Measurements from ENCODE around the gene SLC43A2. TPM values are rescaled to one million over a fixed set of nuclear protein-coding genes. Genes with fewer than 3 reads are reported as not detected.
"Not testable (repeated sequence)": the region's sequence is repeated elsewhere in the genome, so short reads cannot be mapped to it uniquely, and the experiment has no call there.

Gene SLC43A2
- total and polyA plus RNA-seq, 2 donors from 2014 or later, result 48.9 to 60.4 TPM

DNA sequence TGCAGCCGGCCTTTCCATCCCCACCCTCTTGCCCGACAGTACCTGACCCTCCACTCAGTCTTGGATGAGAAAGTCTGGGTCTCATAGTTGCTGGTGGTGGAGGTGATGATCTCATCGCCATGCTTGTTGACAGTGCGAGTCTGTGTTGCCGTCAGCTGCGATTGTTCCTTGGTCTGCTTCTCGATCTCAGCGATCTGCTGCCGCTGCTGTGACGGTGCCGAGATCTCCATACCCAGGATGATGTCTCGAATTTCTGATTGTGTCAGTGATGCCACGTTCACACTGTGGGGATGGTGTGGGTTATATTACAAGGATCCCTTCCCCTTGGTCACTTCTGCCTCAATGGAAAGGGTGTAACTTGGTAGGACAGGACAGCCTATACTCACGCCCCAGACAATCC lies 25.1 kb upstream of the SLC43A2 start:
- H3K9me3 ChIP-seq (ENCODE audit: control insufficient read depth in 2 of 3, insufficient read depth in 1 of 3, low read length in 3 of 3), result no peaks in the 10 kb centered on the region
- no peaks in the 10 kb centered on the region for H3K27me3 ChIP-seq (ENCODE audit: control insufficient read depth, insufficient read depth, low read length)
- H3K4me3 ChIP-seq (ENCODE audit: low read length in 3 of 3), result no peak overlapping the region
- intact Hi-C loops (cut with DNase I), result no loop called here
- H3K27ac ChIP-seq (ENCODE audit: low read depth in 2 of 2, low read length in 2 of 2), result no peak overlapping the region
- no peak overlapping the region for H3K9ac ChIP-seq (ENCODE audit: low read length in 3 of 3)
- TF ChIP-seq, protein P1, sequence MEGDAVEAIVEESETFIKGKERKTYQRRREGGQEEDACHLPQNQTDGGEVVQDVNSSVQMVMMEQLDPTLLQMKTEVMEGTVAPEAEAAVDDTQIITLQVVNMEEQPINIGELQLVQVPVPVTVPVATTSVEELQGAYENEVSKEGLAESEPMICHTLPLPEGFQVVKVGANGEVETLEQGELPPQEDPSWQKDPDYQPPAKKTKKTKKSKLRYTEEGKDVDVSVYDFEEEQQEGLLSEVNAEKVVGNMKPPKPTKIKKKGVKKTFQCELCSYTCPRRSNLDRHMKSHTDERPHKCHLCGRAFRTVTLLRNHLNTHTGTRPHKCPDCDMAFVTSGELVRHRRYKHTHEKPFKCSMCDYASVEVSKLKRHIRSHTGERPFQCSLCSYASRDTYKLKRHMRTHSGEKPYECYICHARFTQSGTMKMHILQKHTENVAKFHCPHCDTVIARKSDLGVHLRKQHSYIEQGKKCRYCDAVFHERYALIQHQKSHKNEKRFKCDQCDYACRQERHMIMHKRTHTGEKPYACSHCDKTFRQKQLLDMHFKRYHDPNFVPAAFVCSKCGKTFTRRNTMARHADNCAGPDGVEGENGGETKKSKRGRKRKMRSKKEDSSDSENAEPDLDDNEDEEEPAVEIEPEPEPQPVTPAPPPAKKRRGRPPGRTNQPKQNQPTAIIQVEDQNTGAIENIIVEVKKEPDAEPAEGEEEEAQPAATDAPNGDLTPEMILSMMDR (IDR thresholded peaks at IDR 0.05; ENCODE audit: borderline replicate concordance, extremely low read depth, insufficient read depth), result no peak
- peaks cover 41 to 72% (median 65%) of the 10 kb centered on the region in 3 donors for H3K36me3 ChIP-seq (ENCODE audit: control insufficient read depth in 2 of 3, insufficient read depth in 3 of 3, low read length in 3 of 3)
- no peak for FAIRE-seq
- H3K4me1 ChIP-seq (ENCODE audit: control insufficient read depth in 2 of 3, insufficient read depth in 2 of 3, low read depth in 1 of 3, low read length in 3 of 3), result peaks cover 0 to 15% (median 15%) of the 10 kb centered on the region in 3 donors
- peak in 1 of 5 donors; percentile 28 for DNase-seq

DNA sequence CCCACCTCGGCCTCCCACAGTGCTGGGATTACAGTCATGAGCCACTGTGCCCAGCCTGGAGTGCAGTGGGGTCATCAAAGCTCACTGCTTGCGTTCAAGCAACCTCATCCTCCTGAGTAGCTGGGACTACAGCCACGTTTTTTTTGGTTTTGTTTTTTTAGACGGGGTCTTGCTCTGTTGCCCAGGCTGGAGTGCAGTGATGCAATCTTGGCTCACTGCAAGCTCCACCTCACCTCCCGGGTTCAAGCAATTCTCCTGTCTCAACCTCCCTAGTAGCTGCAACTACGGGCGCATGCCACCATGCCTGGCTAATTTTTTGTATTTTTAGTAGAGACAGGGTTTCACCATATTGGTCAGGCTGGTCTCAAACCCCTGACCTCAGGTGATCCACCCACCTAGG lies 24.2 kb upstream of the SLC43A2 start:
- H3K27me3 ChIP-seq (ENCODE audit: control insufficient read depth, insufficient read depth, low read length); FAIRE-seq; H3K4me3 ChIP-seq (ENCODE audit: low read length in 3 of 3); H3K27ac ChIP-seq (ENCODE audit: low read depth in 2 of 2, low read length in 2 of 2); H3K9me3 ChIP-seq (ENCODE audit: control insufficient read depth in 2 of 3, insufficient read depth in 1 of 3, low read length in 3 of 3); H3K9ac ChIP-seq (ENCODE audit: low read length in 3 of 3); intact Hi-C loops (cut with DNase I): not testable (repeated sequence)
- Histone ChIP-seq H3K4me1 (ENCODE audit: control insufficient read depth in 2 of 3, insufficient read depth in 2 of 3, low read depth in 1 of 3, low read length in 3 of 3) (peaks cover 0 to 23% (median 23%) of the 10 kb centered on the region in 3 donors), H3K36me3 (ENCODE audit: control insufficient read depth in 2 of 3, insufficient read depth in 3 of 3, low read length in 3 of 3) (peaks cover 33 to 62% (median 56%) of the 10 kb centered on the region in 3 donors)
- peak in 1 of 5 donors; percentile 39 for DNase-seq

DNA sequence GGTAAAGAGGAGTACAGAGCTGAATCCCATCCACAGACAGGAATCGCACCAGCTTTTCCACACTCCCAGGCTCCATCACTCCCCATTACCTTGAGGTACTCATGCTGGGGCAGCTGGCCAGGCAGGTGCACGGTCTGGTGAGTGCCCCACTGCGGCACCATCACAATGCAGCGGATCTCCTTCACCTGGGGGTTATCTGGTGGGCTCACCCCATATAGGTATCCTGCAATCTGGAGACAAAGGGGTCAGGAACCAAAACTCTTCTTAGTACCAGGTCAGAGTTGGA lies 22.9 kb upstream of the SLC43A2 start:
- H3K36me3 ChIP-seq (ENCODE audit: control insufficient read depth in 2 of 3, insufficient read depth in 3 of 3, low read length in 3 of 3), result peaks cover 27 to 55% (median 53%) of the 10 kb centered on the region in 3 donors
- H3K9me3 ChIP-seq (ENCODE audit: control insufficient read depth in 2 of 3, insufficient read depth in 1 of 3, low read length in 3 of 3), result no peaks in the 10 kb centered on the region
- no peak overlapping the region for H3K9ac ChIP-seq (ENCODE audit: low read length in 3 of 3)
- DNase-seq (peak in 1 of 5 donors; percentile 59), FAIRE-seq (no peak)
- peaks cover 0 to 30% (median 23%) of the 10 kb centered on the region in 3 donors for H3K4me1 ChIP-seq (ENCODE audit: control insufficient read depth in 2 of 3, insufficient read depth in 2 of 3, low read depth in 1 of 3, low read length in 3 of 3)
- no peak overlapping the region for H3K27ac ChIP-seq (ENCODE audit: low read depth in 2 of 2, low read length in 2 of 2)
- intact Hi-C loops (cut with DNase I), result no loop called here
- no peaks in the 10 kb centered on the region for H3K27me3 ChIP-seq (ENCODE audit: control insufficient read depth, insufficient read depth, low read length)
- TF ChIP-seq, protein P1 (IDR thresholded peaks at IDR 0.05; ENCODE audit: borderline replicate concordance, extremely low read depth, insufficient read depth), result no peak
- no peak overlapping the region for H3K4me3 ChIP-seq (ENCODE audit: low read length in 3 of 3)

DNA sequence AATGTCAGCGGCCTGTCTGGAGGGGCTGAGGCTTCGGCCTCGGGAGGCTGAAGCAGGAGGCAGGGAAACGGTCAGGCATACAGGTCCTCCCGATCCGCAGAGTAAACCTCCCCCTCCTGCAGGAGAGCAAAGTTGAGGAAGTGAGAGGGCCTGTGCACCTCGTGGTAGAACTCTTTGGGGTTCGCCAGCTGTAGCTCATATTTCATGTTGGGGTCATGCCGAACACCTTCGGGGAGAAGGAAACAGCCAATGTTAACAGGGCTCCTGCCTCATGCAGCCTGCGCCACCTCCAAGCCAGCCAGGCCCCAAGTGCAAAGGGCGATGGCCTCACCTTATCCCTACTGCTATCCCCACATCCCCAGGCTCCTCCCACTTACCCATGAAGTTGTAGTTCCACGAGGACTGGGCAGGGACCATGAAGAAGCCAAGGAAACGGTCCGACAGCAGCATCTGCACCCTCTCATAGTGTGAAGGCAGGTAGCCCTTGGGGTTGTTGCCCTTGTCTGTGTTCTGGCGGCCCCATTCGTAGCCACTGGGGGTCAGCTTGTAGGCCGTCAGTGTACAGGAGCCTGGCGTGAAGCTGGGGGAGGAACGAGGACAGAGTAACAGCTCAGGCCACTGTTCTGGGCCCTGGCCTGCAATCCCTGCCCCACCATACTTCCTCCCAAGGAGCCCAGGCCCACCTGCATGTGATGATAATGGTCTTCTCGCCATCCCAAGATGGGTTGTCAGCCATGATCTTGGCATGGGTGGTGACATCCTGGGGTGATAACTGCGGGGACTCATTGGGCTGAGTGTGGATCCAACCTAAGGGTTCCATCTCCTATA lies 22.3 kb upstream of the SLC43A2 start:
- Histone ChIP-seq H3K9me3 (ENCODE audit: control insufficient read depth in 2 of 3, insufficient read depth in 1 of 3, low read length in 3 of 3) (no peaks in the 10 kb centered on the region), H3K4me1 (ENCODE audit: control insufficient read depth in 2 of 3, insufficient read depth in 2 of 3, low read depth in 1 of 3, low read length in 3 of 3) (peaks cover 0 to 35% (median 23%) of the 10 kb centered on the region in 3 donors), H3K36me3 (ENCODE audit: control insufficient read depth in 2 of 3, insufficient read depth in 3 of 3, low read length in 3 of 3) (peaks cover 25 to 52% (median 47%) of the 10 kb centered on the region in 3 donors), H3K9ac (ENCODE audit: low read length in 3 of 3) (no peak overlapping the region), H3K4me3 (ENCODE audit: low read length in 3 of 3) (no peak overlapping the region), H3K27ac (ENCODE audit: low read depth in 2 of 2, low read length in 2 of 2) (peak overlapping the region; percentile 2 to 92), H3K27me3 (ENCODE audit: control insufficient read depth, insufficient read depth, low read length) (no peaks in the 10 kb centered on the region)
- TF ChIP-seq, protein P1 (IDR thresholded peaks at IDR 0.05; ENCODE audit: borderline replicate concordance, extremely low read depth, insufficient read depth), result no peak
- no peak for FAIRE-seq
- peak in 2 of 5 donors; percentile 56 to 64 for DNase-seq
- intact Hi-C loops (cut with DNase I), result no loop called here

Data from kidney (tissue), 14 donors.